SK-N-SH (cell line): ENCODE measurements around the gene ASXL2. TPM values are rescaled to one million over a fixed set of nuclear protein-coding genes. Genes with fewer than 3 reads are reported as not detected.
"Not testable (repeated sequence)": the region's sequence is repeated elsewhere in the genome, so short reads cannot be mapped to it uniquely, and the experiment has no call there.

Experiments used
- CTCF ChIA-PET: fragments of 300-600, 350-600 bp; formaldehyde crosslinking; extraction: SDS; loops from one replicate; lab custom pipeline; 2021; lab: Yijun Ruan, JAX
- POLR2A ChIA-PET: fragments of 350-600 bp; sonication (Branson Sonifier 250); formaldehyde crosslinking; extraction: SDS; loops from one replicate; lab custom pipeline; 2020; ENCODE audit warnings: antibody characterized with exemption, inconsistent platforms; lab: Yijun Ruan, JAX
- DNase-seq: peaks from one replicate; pipeline ENCODE4 v3.0.0; 2012
- H2AFZ ChIP-seq: fragments of 200-600 bp; sonication (generic); 2 replicates; pipeline ENCODE4 v1.8.1; 2016; ENCODE audit warnings: antibody characterized with exemption, mild to moderate bottlenecking, low read depth
- H3F3A ChIP-seq: fragments of 200-600 bp; sonication (generic); replicated peaks from 2 replicates; pipeline ENCODE3; 2016; ENCODE audit warnings: antibody characterized with exemption, mild to moderate bottlenecking; ENCODE audit not compliant: insufficient read depth
- H3K27ac ChIP-seq, 2 experiments: fragments of 200-500 bp in 1 of 2; fragments of 200-600 bp in 1 of 2; sonication (Bioruptor generic) in 1 of 2; sonication (generic), shearing (Covaris generic) in 1 of 2; 2 replicates each; pipeline versions ENCODE4 v1.5.1 to v1.6.1; 2014 to 2016; ENCODE audit warnings: low read depth in 2 of 2, inconsistent platforms in 1 of 2, low read length in 1 of 2, mild to moderate bottlenecking in 1 of 2, mixed read lengths in 1 of 2
- H3K27me3 ChIP-seq: fragments of 200-600 bp; sonication (generic), shearing (Covaris generic); 2 replicates; pipeline ENCODE4 v1.6.1; 2016; ENCODE audit warnings: mixed run types; ENCODE audit not compliant: insufficient read depth
- H3K36me3 ChIP-seq, 2 experiments: fragments of 200-500 bp in 1 of 2; fragments of 200-600 bp in 1 of 2; sonication (Bioruptor generic) in 1 of 2; sonication (generic) in 1 of 2; replicated peaks in 1 of 2; 2 replicates each; pipeline versions ENCODE3 to v1.5.1; 2014 to 2016; ENCODE audit warnings: low read length in 1 of 2, mild to moderate bottlenecking in 1 of 2; ENCODE audit not compliant: insufficient read depth in 2 of 2, control insufficient read depth in 1 of 2
- H3K4me1 ChIP-seq, 2 experiments: fragments of 200-500 bp in 1 of 2; fragments of 200-600 bp in 1 of 2; sonication (Bioruptor generic) in 1 of 2; sonication (generic), shearing (Covaris generic) in 1 of 2; 2 replicates each; pipeline versions ENCODE4 v1.5.1 to v1.6.1; 2014 to 2016; ENCODE audit warnings: low read depth in 1 of 2, low read length in 1 of 2, mixed run types in 1 of 2; ENCODE audit not compliant: insufficient read depth in 2 of 2, control insufficient read depth in 1 of 2
- H3K4me2 ChIP-seq: fragments of 200-600 bp; sonication (generic), shearing (Covaris generic); 2 replicates; pipeline ENCODE4 v1.6.1; 2017; ENCODE audit warnings: mixed run types
- H3K4me3 ChIP-seq, 2 experiments: fragments of 200-500 bp in 1 of 2; fragments of 200-600 bp in 1 of 2; sonication (Bioruptor generic) in 1 of 2; sonication (generic), shearing (Covaris generic) in 1 of 2; 2 replicates each; pipeline versions ENCODE4 v1.5.1 to v1.8.1; 2014 to 2016; ENCODE audit warnings: low read depth in 2 of 2, inconsistent platforms in 1 of 2, low read length in 1 of 2, mild to moderate bottlenecking in 1 of 2, mixed read lengths in 1 of 2, moderate library complexity in 1 of 2
- H3K79me2 ChIP-seq: fragments of 200-600 bp; sonication (generic); 2 replicates; pipeline ENCODE4 v1.8.1; 2017; ENCODE audit warnings: mild to moderate bottlenecking; ENCODE audit not compliant: insufficient read depth
- H3K9ac ChIP-seq: fragments of 200-600 bp; sonication (generic); 2 replicates; pipeline ENCODE4 v1.6.1; 2017; ENCODE audit warnings: mixed run types
- H3K9me2 ChIP-seq: fragments of 200-600 bp; sonication (generic); 2 replicates; pipeline ENCODE4 v1.6.1; 2017; ENCODE audit warnings: mixed run types
- H3K9me3 ChIP-seq: fragments of 200-600 bp; sonication (generic); 2 replicates; pipeline ENCODE4 v1.6.1; 2017; ENCODE audit warnings: mixed run types, mild to moderate bottlenecking, moderate library complexity
- H4K20me1 ChIP-seq: fragments of 200-600 bp; sonication (generic); 2 replicates; pipeline ENCODE4 v1.6.1; 2017; ENCODE audit warnings: mild to moderate bottlenecking, mixed run types; ENCODE audit not compliant: insufficient read depth
- EP300 ChIP-seq, 2 experiments: IDR thresholded peaks; 2 replicates each; pipeline versions ENCODE4 v1.4.0 to v1.6.1; 2012; ENCODE audit warnings: borderline replicate concordance in 1 of 2, low read depth in 1 of 2, low read length in 1 of 2
- FOSL2 ChIP-seq: IDR thresholded peaks from 2 replicates; pipeline ENCODE4 v1.4.0; 2012; ENCODE audit warnings: low read depth, mild to moderate bottlenecking, moderate library complexity, borderline replicate concordance
- JUND ChIP-seq: IDR thresholded peaks from 2 replicates; pipeline ENCODE4 v1.4.0; 2012
- NRF1 ChIP-seq: IDR thresholded peaks from 2 replicates; pipeline ENCODE4 v1.6.1; 2012; ENCODE audit warnings: low read depth, mild to moderate bottlenecking, low read length
- RCOR1 ChIP-seq: fragments of 150-350 bp; IDR thresholded peaks from 2 replicates; pipeline ENCODE4 v1.6.1; 2017; ENCODE audit warnings: antibody characterized with exemption, low read length
- RFX5 ChIP-seq: IDR thresholded peaks from 2 replicates; pipeline ENCODE4 v1.6.1; 2012; ENCODE audit warnings: mild to moderate bottlenecking, improper control_type of control experiment, low read length
- SIN3A ChIP-seq: IDR thresholded peaks from 2 replicates; pipeline ENCODE4 v1.6.1; 2012; ENCODE audit warnings: low read depth, mild to moderate bottlenecking, low read length, moderate library complexity, borderline replicate concordance
- SMC3 ChIP-seq: IDR thresholded peaks from 2 replicates; pipeline ENCODE4 v1.6.1; 2012; ENCODE audit warnings: low read depth, low read length, improper control_type of control experiment
- YY1 ChIP-seq: IDR thresholded peaks from 2 replicates; pipeline ENCODE4 v1.4.0; 2012; ENCODE audit warnings: low read depth, mild to moderate bottlenecking
- WGBS: methylation state at CpG from one replicate; pipeline ENCODE4 v1.1.6; 2017; ENCODE audit warnings: low lambda C conversion rate; 5-methylcytosine and 5-hydroxymethylcytosine counted together
- polyA plus RNA-seq, 3 experiments: library from polyadenylated mRNA; depleted of rRNA; stranded (reverse); fragments of >200 nt; gene quantifications; 2 replicates each; pipeline ENCODE4 v1.2.3, GENCODE V29; 2012
- TF ChIP-seq, protein P1 (sequence below): IDR thresholded peaks from 2 replicates; pipeline ENCODE4 v1.4.0; 2012; ENCODE audit warnings: low read depth, borderline replicate concordance
- TF ChIP-seq, protein P2 (sequence below): fragments of 150-350 bp; IDR thresholded peaks from 2 replicates; pipeline ENCODE4 v1.6.1; 2017; ENCODE audit warnings: antibody characterized with exemption, low read length, low read depth, borderline replicate concordance
- TF ChIP-seq, protein P3 (sequence below): IDR thresholded peaks from 2 replicates; pipeline ENCODE4 v1.4.0; 2012; ENCODE audit warnings: low read depth
- TF ChIP-seq, protein P4 (sequence below): fragments of 200-600 bp; sonication (generic); IDR thresholded peaks from 2 replicates; pipeline ENCODE4 v1.6.1; 2017; ENCODE audit warnings: antibody characterized with exemption, mild to moderate bottlenecking, moderate library complexity
- TF ChIP-seq, protein P5 (sequence below): IDR thresholded peaks from 2 replicates; pipeline ENCODE4 v1.4.0; 2012; ENCODE audit warnings: low read depth, borderline replicate concordance

Gene ASXL2
- polyA plus RNA-seq, 1 of the 3 experiments (the other 2 are of a cell fraction): 4.8 TPM

DNA sequence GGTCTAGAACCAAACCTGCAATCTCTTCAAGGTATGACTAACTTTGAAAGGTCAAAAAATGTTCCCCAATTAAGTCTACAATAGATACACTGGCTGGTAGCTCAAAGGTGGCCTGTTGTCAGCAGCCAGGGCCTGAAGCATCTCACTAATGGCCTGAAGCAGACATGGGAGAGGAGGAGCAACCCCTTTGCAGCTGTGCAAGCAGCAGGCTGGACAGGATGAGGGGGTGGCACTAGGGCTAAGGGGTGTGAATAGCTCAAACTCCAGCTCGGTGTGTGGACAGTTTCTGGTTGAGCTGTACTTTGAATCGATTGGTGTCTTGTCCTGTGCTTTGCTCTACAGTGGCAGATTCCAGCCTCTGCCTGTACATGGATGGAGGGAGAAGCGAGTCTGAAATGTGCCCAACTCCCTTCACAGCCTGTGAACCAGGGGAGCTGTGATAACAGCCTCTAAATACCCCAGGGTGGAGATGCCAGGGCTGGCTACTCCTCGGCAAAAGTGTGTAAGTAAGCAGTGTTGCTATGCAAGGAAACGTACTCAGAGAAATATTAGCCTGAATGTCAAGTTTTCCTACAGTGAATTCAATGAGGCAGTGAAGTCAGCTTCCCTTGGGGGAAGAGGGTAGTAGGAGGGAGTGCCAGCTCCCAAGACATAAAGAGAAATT lies 170.2 kb downstream of the ASXL2 start:
- Histone ChIP-seq H3K36me3 (no peaks in the 10 kb centered on the region), H3K9me2 (no peaks in the 10 kb centered on the region), H4K20me1 (no peaks in the 10 kb centered on the region), H3K9ac (no peak overlapping the region), H3K79me2 (no peaks in the 10 kb centered on the region), H3K27me3 (no peaks in the 10 kb centered on the region), H3K9me3 (no peaks in the 10 kb centered on the region), H3K27ac (no peak overlapping the region), H2AFZ (no peak overlapping the region), H3F3A (no peaks in the 10 kb centered on the region), H3K4me1 (peaks cover 0 to 3% of the 10 kb centered on the region in 2 experiments; a peak in 1 of 4 replicates), H3K4me3 (no peak overlapping the region), H3K4me2 (no peak overlapping the region)
- TF ChIP-seq JUND (no peak), RFX5 (no peak), RCOR1 (no peak)
- TF ChIP-seq, protein P1, sequence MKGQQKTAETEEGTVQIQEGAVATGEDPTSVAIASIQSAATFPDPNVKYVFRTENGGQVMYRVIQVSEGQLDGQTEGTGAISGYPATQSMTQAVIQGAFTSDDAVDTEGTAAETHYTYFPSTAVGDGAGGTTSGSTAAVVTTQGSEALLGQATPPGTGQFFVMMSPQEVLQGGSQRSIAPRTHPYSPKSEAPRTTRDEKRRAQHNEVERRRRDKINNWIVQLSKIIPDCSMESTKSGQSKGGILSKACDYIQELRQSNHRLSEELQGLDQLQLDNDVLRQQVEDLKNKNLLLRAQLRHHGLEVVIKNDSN: no peak
- TF ChIP-seq, protein P2, sequence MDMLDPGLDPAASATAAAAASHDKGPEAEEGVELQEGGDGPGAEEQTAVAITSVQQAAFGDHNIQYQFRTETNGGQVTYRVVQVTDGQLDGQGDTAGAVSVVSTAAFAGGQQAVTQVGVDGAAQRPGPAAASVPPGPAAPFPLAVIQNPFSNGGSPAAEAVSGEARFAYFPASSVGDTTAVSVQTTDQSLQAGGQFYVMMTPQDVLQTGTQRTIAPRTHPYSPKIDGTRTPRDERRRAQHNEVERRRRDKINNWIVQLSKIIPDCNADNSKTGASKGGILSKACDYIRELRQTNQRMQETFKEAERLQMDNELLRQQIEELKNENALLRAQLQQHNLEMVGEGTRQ: no peak
- TF ChIP-seq, protein P3, sequence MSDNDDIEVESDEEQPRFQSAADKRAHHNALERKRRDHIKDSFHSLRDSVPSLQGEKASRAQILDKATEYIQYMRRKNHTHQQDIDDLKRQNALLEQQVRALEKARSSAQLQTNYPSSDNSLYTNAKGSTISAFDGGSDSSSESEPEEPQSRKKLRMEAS: no peak
- WGBS: 65% methylated on average over 5 of the region's 5 CpGs
- no peak for DNase-seq
- CTCF ChIA-PET: interaction anchor here (15.3 kb wide), 1 partner anchor 9 kb away, joined by 172 read pairs; no protein-coding TSS in a partner anchor
- POLR2A ChIA-PET: no interaction called here

DNA sequence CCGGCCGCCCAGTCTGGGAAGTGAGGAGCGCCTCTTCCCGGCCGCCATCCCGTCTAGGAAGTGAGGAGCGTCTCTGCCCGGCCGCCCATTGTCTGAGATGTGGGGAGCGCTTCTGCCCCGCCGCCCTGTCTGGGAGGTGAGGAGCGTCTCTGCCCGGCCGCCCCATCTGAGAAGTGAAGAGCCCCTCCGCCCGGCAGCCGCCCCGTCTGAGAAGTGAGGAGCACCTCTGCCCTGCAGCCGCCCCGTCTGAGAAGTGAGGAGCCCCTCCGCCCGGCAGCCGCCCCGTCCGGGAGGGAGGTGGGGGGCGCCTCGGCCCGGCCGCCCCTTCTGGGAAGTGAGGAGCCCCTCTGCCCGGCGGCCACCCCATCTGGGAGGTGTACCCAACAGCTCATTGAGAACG lies 172.7 kb downstream of the ASXL2 start:
- H3K27me3 ChIP-seq, H3K9me2 ChIP-seq, H3K9ac ChIP-seq, H4K20me1 ChIP-seq, H2AFZ ChIP-seq, H3K4me2 ChIP-seq, H3K9me3 ChIP-seq, H3K4me1 ChIP-seq, H3K4me3 ChIP-seq, H3F3A ChIP-seq, H3K27ac ChIP-seq, DNase-seq, POLR2A ChIA-PET, H3K36me3 ChIP-seq, H3K79me2 ChIP-seq: not testable (repeated sequence)
- 85% methylated on average over 28 of the region's 33 CpGs for WGBS
- CTCF ChIA-PET: interaction anchor here (1.2 kb wide), 1 partner anchor 13 kb away, joined by 3 read pairs; no protein-coding TSS in a partner anchor

DNA sequence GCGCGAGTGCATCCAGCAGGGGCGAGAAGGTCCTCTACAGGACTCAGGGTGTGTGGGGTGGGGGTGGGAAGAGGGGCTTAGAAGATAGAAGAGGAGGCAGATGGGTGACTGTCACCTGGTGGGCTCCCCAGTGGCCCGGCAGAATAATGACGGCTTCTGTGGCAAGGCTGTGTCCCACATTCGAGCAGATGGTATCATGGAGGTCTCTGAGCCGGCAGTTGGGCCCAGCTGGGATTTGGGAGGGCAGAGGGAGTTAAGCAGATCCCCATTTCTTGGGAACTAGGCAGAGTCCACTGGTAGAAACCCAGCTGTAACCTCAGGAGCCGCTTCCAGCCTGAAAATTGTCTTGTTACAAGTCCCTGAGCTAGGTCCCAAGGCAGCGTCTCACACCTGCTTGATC lies 176.5 kb downstream of the ASXL2 start:
- H3K4me2 ChIP-seq: no peak overlapping the region
- POLR2A ChIA-PET: no interaction called here
- no peak overlapping the region for H2AFZ ChIP-seq
- no peak for DNase-seq
- H3K27ac ChIP-seq: no peak overlapping the region
- H3K4me1 ChIP-seq: peaks cover 3 to 6% of the 10 kb centered on the region in 2 experiments; a peak in 2 of 4 replicates
- H4K20me1 ChIP-seq: no peaks in the 10 kb centered on the region
- 85% methylated on average over 9 of the region's 9 CpGs for WGBS
- CTCF ChIA-PET: interaction anchor here (0.6 to 7.7 kb wide), 11 partner anchors 13 to 277 kb away, joined by 3 to 172 read pairs (median 18); partner anchors contain the start of gene DTNB
- no peak overlapping the region for H3K4me3 ChIP-seq
- no peaks in the 10 kb centered on the region for H3K36me3 ChIP-seq
- H3K9ac ChIP-seq: no peak overlapping the region
- no peaks in the 10 kb centered on the region for H3K9me2 ChIP-seq
- H3K27me3 ChIP-seq: no peaks in the 10 kb centered on the region
- no peaks in the 10 kb centered on the region for H3F3A ChIP-seq
- H3K79me2 ChIP-seq: no peaks in the 10 kb centered on the region
- TF ChIP-seq, protein P4, sequence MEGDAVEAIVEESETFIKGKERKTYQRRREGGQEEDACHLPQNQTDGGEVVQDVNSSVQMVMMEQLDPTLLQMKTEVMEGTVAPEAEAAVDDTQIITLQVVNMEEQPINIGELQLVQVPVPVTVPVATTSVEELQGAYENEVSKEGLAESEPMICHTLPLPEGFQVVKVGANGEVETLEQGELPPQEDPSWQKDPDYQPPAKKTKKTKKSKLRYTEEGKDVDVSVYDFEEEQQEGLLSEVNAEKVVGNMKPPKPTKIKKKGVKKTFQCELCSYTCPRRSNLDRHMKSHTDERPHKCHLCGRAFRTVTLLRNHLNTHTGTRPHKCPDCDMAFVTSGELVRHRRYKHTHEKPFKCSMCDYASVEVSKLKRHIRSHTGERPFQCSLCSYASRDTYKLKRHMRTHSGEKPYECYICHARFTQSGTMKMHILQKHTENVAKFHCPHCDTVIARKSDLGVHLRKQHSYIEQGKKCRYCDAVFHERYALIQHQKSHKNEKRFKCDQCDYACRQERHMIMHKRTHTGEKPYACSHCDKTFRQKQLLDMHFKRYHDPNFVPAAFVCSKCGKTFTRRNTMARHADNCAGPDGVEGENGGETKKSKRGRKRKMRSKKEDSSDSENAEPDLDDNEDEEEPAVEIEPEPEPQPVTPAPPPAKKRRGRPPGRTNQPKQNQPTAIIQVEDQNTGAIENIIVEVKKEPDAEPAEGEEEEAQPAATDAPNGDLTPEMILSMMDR: no peak
- TF ChIP-seq, protein P5, sequence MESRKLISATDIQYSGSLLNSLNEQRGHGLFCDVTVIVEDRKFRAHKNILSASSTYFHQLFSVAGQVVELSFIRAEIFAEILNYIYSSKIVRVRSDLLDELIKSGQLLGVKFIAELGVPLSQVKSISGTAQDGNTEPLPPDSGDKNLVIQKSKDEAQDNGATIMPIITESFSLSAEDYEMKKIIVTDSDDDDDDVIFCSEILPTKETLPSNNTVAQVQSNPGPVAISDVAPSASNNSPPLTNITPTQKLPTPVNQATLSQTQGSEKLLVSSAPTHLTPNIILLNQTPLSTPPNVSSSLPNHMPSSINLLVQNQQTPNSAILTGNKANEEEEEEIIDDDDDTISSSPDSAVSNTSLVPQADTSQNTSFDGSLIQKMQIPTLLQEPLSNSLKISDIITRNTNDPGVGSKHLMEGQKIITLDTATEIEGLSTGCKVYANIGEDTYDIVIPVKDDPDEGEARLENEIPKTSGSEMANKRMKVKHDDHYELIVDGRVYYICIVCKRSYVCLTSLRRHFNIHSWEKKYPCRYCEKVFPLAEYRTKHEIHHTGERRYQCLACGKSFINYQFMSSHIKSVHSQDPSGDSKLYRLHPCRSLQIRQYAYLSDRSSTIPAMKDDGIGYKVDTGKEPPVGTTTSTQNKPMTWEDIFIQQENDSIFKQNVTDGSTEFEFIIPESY: no peak
- TF ChIP-seq YY1: no peak
- TF ChIP-seq NRF1: no peak
- no peak for TF ChIP-seq SMC3
- no peak for TF ChIP-seq EP300 (IDR thresholded peaks at IDR 0.05; ENCODE audit: borderline replicate concordance in 1 of 2, low read depth in 1 of 2, low read length in 1 of 2)
- TF ChIP-seq FOSL2: no peak
- TF ChIP-seq SIN3A: no peak
- TF ChIP-seq, all 33 proteins: peak for 0
- no peaks in the 10 kb centered on the region for H3K9me3 ChIP-seq
